ENCODE results near the gene FAM184B. TPM values are rescaled to one million over a fixed set of nuclear protein-coding genes. Genes with fewer than 3 reads are reported as not detected.

Gene FAM184B
- total RNA-seq, 1 experiment from 2014 or later, result 0.09 TPM

- no peak overlapping the region for H3K4me3 Mint-ChIP-seq
- no peak overlapping the region for H2AFZ ChIP-seq (ENCODE audit: low read length)
- peak; percentile 60 for TF ChIP-seq CTCF (conservative IDR thresholded peaks at IDR 0.05)
These were observed 35.6 kb upstream of the FAM184B start for GRCh38 chr4:17817027-17817426.

More at GRCh38 chr4:17817027-17817426, 35.6 kb upstream of the FAM184B start:
- no peak overlapping the region for H3K4me2 ChIP-seq (ENCODE audit: insufficient read depth, insufficient read length, low read length)
- peaks cover 11 to 14% of the 10 kb centered on the region in 2 experiments for H3K4me1 Mint-ChIP-seq
- H3K9ac ChIP-seq (ENCODE audit: extremely low read depth, insufficient read length, low read length), result no peak overlapping the region
- H3K23me2 ChIP-seq (ENCODE audit: insufficient read length, low read depth, low read length, poor library complexity, severe bottlenecking), result no peaks in the 10 kb centered on the region
- H3K18ac ChIP-seq (ENCODE audit: insufficient read length, low read depth, low read length), result no peak overlapping the region
- H3K4me1 ChIP-seq (ENCODE audit: insufficient read depth, low read length), result no peaks in the 10 kb centered on the region
- H3K27ac Mint-ChIP-seq, result no peak overlapping the region
- no peak overlapping the region for H2BK120ac ChIP-seq (ENCODE audit: low read depth, low read length, poor library complexity, severe bottlenecking)
- peaks cover 36 to 81% (median 57%) of the 10 kb centered on the region in 3 experiments; a peak in 6 of 7 replicates for H3K36me3 Mint-ChIP-seq (ENCODE audit: insufficient read depth in 1 of 3, low read depth in 3 of 3)
- no peak overlapping the region for H4K91ac ChIP-seq (ENCODE audit: insufficient read length, low read depth, low read length)
- H3K4ac ChIP-seq (ENCODE audit: low read depth, low read length), result no peak overlapping the region
- no peak overlapping the region for H2BK15ac ChIP-seq (ENCODE audit: low read depth, low read length)
- H3K27me3 ChIP-seq (ENCODE audit: insufficient read depth, low read length), result no peaks in the 10 kb centered on the region
- H3T11ph ChIP-seq (ENCODE audit: low read length), result no peak overlapping the region
- H2BK20ac ChIP-seq (ENCODE audit: low read depth, low read length, poor library complexity, severe bottlenecking), result no peak overlapping the region
- no peak overlapping the region for H3K27ac ChIP-seq (ENCODE audit: insufficient read length, low read depth, low read length)
- H3K14ac ChIP-seq (ENCODE audit: insufficient read depth, low read length), result no peak overlapping the region
- H3K79me1 ChIP-seq (ENCODE audit: insufficient read depth, low read depth, low read length, poor library complexity, severe bottlenecking), result peaks cover 5% of the 10 kb centered on the region
- H3K9me3 Mint-ChIP-seq, result no peaks in the 10 kb centered on the region
- no peaks in the 10 kb centered on the region for H3K27me3 Mint-ChIP-seq (ENCODE audit: low read depth)
- no peak overlapping the region for H2BK12ac ChIP-seq (ENCODE audit: insufficient read length, low read depth, low read length)
- no peak for DNase-seq
- no peak overlapping the region for H2AK5ac ChIP-seq (ENCODE audit: insufficient read length, low read length)
- H3K79me2 ChIP-seq (ENCODE audit: insufficient read depth, low read length), result peaks cover 11% of the 10 kb centered on the region; the same call in 1 of the 2 replicates
- H3K9me3 ChIP-seq (ENCODE audit: control insufficient read depth, low read depth, low read length), result no peaks in the 10 kb centered on the region
- no peak overlapping the region for H4K5ac ChIP-seq (ENCODE audit: insufficient read length, low read depth, low read length)
- H3K23ac ChIP-seq (ENCODE audit: insufficient read length, low read depth, low read length), result no peak overlapping the region
- no peaks in the 10 kb centered on the region for H4K20me1 ChIP-seq (ENCODE audit: control insufficient read depth, insufficient read depth, insufficient read length)
- H4K8ac ChIP-seq (replicated peaks; ENCODE audit: insufficient read length, low read depth, low read length), result no peak overlapping the region
- H3K56ac ChIP-seq (ENCODE audit: insufficient read length, low read depth, low read length), result no peak overlapping the region
- no peak overlapping the region for H2BK5ac ChIP-seq (ENCODE audit: insufficient read length, low read length)
- WGBS (ENCODE audit: extremely low coverage, insufficient read length, low lambda C conversion rate), result no CpG with 5 or more reads among the region's 5 CpGs
